ENCODE results near the gene RASAL3. TPM values are rescaled to one million over a fixed set of nuclear protein-coding genes. Genes with fewer than 3 reads are reported as not detected.

Gene RASAL3
- total and polyA plus RNA-seq, 2 of the 8 experiments (the other 6 are each of a cell fraction or from before 2014, with no cell fraction given), result 0.19 to 0.63 TPM

- H3K4me3 ChIP-seq (ENCODE audit: extremely low read depth in 1 of 4, insufficient read depth in 2 of 4, low read depth in 3 of 4, low read length in 4 of 4), result no peak overlapping the region
- no peak overlapping the region for H2AFZ ChIP-seq (ENCODE audit: low read length)
- H2AK5ac ChIP-seq (ENCODE audit: low read depth, low read length), result no peak overlapping the region
- H3K9ac ChIP-seq (replicated peaks in 1 of 4; ENCODE audit: extremely low read depth in 1 of 4, low read depth in 3 of 4, low read length in 3 of 4), result no peak overlapping the region
- no peak overlapping the region for H3K56ac ChIP-seq (replicated peaks; ENCODE audit: insufficient read length, low read depth, low read length)
- H3K23me2 ChIP-seq (ENCODE audit: low read depth, low read length), result peaks cover 12% of the 10 kb centered on the region; the same call in 1 of the 2 replicates
- no peaks in the 10 kb centered on the region for H3K79me2 ChIP-seq (ENCODE audit: control insufficient read depth in 1 of 2, insufficient read depth in 2 of 2, low read length in 2 of 2)
- H2BK15ac ChIP-seq (ENCODE audit: low read length), result no peak overlapping the region
- H2BK12ac ChIP-seq (ENCODE audit: low read depth, low read length), result no peak overlapping the region
- no peak overlapping the region for H3K4me2 ChIP-seq (ENCODE audit: insufficient read depth in 1 of 2, low read depth in 2 of 2, low read length in 2 of 2)
- no peak overlapping the region for H3K4ac ChIP-seq (replicated peaks; ENCODE audit: insufficient read length, low read depth, low read length)
- H4K8ac ChIP-seq (ENCODE audit: extremely low read depth, insufficient read depth, low read length), result no peak overlapping the region
- no peak overlapping the region for H3K27ac ChIP-seq (ENCODE audit: low read depth, low read length)
- H2BK120ac ChIP-seq (replicated peaks; ENCODE audit: low read depth, low read length), result no peak overlapping the region
- peaks cover 0 to 2% (median 0%) of the 10 kb centered on the region in 4 experiments; a peak in 1 of 7 replicates for H3K27me3 ChIP-seq (replicated peaks in 1 of 4; ENCODE audit: control insufficient read depth in 3 of 4, extremely low read depth in 1 of 4, insufficient read depth in 3 of 4, low read length in 3 of 4)
- no peak overlapping the region for H4K5ac ChIP-seq (ENCODE audit: insufficient read length, low read depth, low read length)
- H3K9me3 ChIP-seq (ENCODE audit: insufficient read depth in 2 of 2, low read depth in 1 of 2, low read length in 1 of 2), result no peaks in the 10 kb centered on the region
- DNase-seq (ENCODE audit: low read depth in 1 of 2, low spot score in 2 of 2) (no peak), FAIRE-seq (no peak)
- WGBS, 2 experiments (ENCODE audit: extremely low coverage in 1 of 2, insufficient coverage in 1 of 2, insufficient read length in 1 of 2, insufficient replicate concordance in 2 of 2, low coverage in 1 of 2, low lambda C conversion rate in 2 of 2, missing lambda C conversion rate in 1 of 2), result 91% methylated on average over 8 of the region's 9 CpGs; no CpG with 5 or more reads in 1 of the 2 experiments
- ChIA-PET POLR2A (ENCODE audit: partially characterized antibody) (interaction anchor here (0.6 kb wide), 1 partner anchor 12 kb away, joined by 3 read pairs; no protein-coding TSS in a partner anchor), CTCF (ENCODE audit: partially characterized antibody) (no interaction called here)
- no peaks in the 10 kb centered on the region for H3K36me3 ChIP-seq (ENCODE audit: control insufficient read depth in 2 of 4, insufficient read depth in 4 of 4, low read length in 3 of 4)
- no peak overlapping the region for H2BK20ac ChIP-seq (ENCODE audit: low read length)
- no peak overlapping the region for H3K18ac ChIP-seq (ENCODE audit: extremely low read depth, low read length)
- no peaks in the 10 kb centered on the region for H3K79me1 ChIP-seq (ENCODE audit: low read depth, low read length)
- TF ChIP-seq CTCF (IDR thresholded peaks at IDR 0.05; ENCODE audit: control extremely low read depth in 1 of 3, insufficient read depth in 1 of 3, low read depth in 1 of 3, low read length in 3 of 3), result no peak
- no peak overlapping the region for H3K14ac ChIP-seq (ENCODE audit: insufficient read length)
- H4K91ac ChIP-seq (replicated peaks; ENCODE audit: insufficient read length, low read length), result no peak overlapping the region
- no peaks in the 10 kb centered on the region for H4K20me1 ChIP-seq (replicated peaks in 1 of 2; ENCODE audit: control insufficient read depth in 1 of 2, insufficient read depth in 2 of 2, low read length in 2 of 2)
- H3K23ac ChIP-seq (ENCODE audit: insufficient read length), result no peak overlapping the region
- no peak overlapping the region for H2BK5ac ChIP-seq (ENCODE audit: low read depth, low read length)
- H3K4me1 ChIP-seq (replicated peaks in 1 of 4; ENCODE audit: control insufficient read depth in 3 of 4, insufficient read depth in 4 of 4, low read length in 3 of 4), result peaks cover 0 to 7% (median 2%) of the 10 kb centered on the region in 4 experiments; a peak in 6 of 7 replicates
Measured at GRCh38 chr19:15445227-15445605, 19.1 kb downstream of the RASAL3 start.

Data from H1 (cell line).